GM18858 (cell line): ENCODE data around the gene MAP3K7CL.

Source experiments
- ATAC-seq: cut with Tn5 transposase; IDR thresholded peaks from one replicate; pipeline ENCODE4 v1.9.1; 2021; ENCODE audit not compliant: unreplicated experiment

The MAP3K7CL gene

DNA sequence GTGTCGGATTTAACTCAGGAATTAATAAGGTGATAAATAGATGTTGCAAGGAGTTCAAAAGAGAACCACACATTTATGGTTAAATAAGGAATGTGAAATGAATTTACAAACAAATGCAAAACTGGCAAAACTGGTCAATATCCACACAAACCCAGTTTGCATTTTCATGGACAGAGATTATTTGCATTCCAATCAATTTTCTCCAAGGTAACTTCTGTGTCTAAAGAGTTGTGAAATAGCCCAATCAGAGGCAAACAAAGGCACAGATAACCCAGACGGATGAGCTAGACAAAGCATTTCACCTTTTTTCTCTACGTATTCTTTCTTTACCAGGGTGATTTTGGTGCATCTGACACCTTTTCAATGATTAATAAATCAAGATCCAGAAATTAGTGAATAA lies 63.9 kb downstream of the MAP3K7CL start:
- ATAC-seq: no peak

DNA sequence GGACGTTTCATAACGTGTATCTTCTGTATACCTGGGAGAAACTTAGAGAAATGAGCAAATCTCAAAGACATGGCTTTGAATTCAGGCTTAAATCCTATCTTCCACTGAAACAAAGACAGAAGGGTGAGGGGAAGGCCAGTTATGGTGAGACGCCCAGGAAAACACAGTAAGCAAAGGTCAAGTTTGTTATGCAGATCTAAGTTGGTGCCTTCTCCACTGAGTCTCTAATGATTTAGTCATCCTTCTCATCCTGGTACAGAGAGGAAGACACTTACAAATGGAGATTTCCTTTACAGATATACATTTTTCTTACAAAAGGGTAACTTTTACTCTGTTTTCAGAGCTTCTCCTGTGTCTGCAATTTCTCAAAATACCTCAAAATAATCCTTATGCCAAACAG lies 64.4 kb downstream of the MAP3K7CL start:
- no peak for ATAC-seq

DNA sequence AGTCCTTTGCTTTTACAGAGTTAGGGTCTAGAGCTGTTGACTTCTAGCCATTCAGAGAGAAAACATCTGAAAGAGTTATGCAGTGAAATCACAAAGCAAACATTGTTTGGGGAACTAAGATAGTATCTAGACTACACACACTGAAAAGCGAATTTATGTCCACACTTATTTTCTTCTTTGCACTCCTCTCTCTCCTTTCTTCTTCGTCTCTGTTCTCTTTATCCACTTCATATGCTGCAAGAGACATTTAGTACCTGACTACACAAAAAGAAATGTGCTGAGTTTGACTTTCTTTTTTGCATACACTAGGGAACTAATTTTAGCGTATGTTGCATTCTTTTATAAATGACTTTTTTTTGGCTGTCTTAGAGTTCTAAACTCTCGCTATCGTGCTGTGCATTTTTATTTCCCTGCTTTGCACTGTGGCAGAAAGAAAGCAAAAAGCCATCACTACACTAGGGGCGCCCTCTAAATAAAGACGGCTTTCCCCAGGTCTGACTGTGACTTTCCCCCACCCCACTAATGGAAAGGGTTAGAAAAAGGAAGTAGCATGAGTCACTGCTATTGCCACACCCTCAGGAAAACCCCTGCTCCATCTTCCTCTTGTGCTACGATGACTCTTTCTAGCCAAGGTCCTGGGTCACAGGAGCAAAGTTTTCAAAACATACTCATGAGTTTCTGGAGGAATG lies 65.7 kb downstream of the MAP3K7CL start:
- peak; percentile 96 for ATAC-seq

DNA sequence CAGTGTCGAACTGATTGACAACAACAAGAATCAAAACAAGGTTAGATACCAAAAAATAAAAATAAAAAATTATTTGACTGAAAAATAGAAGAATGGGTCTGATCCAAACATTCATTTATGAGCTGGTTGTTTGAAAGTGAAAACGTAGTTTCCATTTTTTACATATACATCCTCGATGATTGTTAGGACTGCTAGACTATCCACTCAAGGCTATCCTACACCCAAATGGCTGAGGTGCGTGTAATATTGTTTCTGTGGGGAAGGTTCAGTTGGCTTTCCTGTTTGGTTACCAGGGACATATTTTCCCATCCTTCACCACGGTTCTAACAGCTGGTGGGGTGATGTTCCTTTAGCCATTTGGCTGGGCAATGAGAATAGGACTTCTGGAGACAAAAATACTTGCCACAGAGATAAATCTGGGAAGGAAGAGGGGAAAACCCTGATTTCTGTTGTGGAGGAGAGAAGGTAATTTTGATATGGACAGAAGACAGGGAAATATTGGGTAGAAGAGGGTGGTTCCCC lies 66.3 kb downstream of the MAP3K7CL start:
- ATAC-seq: peak; percentile 19

DNA sequence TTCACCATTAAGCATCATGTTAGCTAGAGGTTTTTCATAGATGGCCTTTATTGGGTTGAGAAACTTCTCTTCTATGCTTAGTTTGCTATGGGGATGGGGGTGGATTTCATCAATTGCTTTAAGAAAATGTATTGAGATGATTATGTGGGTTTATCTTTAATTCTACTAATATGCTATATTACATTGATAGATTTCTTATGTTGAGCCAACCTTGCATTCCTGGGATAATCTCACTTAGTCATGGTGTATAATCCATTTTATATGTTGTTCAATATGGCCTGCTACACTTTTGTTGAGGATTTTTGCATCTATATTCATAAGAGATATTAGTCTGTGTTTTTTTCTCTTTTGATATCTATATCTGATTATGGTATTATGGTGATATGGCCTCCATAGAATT lies 70.7 kb downstream of the MAP3K7CL start:
- no peak for ATAC-seq

DNA sequence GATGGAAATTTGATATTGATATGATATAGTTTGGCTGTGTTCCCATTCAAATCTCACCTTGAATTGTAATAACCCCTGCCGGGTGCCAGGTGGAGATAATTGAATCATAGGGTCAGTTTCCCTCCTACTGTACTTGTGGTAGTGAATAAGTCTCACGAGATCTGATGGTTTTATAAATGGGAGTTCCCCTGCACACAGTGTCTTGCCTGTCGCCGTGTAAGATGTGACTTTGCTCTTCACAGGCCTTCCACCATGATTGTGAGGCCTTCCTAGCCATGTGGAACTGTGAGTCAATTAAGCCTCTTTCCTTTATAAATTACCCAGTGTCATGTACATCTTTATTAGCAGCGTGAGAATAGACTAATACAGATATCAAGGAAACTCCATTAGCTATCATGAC lies 74.6 kb downstream of the MAP3K7CL start:
- ATAC-seq: no peak

DNA sequence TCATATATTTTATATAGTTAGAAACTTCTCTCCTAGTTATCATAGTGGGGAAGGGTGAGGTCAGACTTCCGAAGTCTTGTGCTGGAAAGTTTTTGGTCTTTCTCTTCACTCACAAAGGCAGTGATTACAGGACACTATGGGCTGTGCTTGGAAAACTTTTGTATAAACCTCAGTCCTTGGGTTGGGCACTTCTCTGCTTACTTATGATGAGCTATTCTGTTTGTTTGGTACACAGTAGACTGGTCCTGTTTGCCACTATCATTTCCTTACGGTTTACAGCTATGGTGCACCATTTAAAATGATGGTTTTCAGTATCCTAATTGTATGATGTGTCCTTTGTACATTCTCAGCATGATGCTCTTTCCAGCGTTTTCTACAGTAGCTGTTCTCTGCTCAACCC lies 75.5 kb downstream of the MAP3K7CL start:
- ATAC-seq: no peak

DNA sequence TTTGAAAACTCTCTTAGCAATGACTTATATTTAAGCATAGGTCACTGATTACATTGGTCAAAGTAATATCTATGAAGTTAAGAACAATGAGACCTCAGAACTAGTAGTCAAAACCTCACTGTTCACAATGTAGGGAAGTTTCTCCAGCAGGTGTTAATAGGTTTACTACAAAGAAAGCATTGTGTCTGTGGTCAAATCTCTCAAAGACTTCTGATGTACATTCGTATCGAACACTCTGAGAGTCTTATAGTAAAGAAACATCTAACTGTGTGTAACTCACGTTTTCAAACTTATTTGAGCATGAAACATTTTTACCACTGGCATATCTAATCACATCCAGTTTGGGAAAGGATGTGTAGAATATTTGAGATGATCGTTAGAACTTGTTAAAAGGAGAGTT lies 76.0 kb downstream of the MAP3K7CL start:
- ATAC-seq: no peak

DNA sequence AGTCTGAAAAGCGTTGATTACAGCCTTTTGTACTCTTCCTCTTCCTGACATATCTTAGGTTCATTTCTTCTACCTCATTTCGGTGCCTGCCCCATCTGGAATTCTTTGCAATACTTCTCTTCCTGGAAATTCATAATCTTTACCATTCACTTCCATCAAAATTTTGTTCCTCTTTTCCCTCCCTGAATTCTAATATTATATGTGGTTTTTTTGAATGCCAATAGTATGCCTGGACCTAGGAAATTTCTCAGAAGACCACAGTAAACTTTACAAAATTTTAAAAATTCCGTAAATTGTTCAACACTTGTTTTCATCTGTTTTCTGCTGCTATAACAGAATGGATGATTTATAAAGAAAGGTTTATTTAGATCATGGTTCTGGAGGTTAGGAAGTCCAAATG lies 76.8 kb downstream of the MAP3K7CL start:
- no peak for ATAC-seq

DNA sequence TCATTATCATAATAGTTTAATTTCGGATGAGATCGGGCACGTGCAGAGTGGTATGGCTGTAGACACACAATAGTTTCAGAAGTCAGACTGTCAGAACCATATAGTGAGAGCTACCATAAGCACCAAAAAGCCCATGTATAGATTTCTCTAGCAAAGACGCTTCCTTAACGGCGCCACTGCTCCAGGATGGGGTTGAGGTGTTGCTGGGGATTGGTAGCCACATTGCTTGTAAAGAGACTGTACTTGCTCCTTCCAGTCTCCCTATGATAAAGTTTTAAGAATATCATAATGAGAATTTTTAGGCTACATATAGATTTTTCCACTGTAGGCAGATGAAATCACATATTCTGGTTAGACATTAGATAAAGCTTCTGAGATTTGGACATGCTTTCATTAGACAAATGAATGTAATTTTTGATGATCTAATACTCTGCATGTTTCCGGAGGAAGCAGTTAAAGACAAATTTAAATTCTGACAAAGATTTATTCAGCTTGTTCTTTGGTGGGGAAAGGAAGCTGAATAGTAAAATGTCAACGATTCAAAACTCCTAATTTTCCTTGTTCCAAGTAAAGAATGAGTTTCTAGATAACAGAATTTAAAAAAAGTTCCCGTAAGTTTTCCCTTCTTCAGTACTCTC lies 77.7 kb downstream of the MAP3K7CL start:
- ATAC-seq: no peak

DNA sequence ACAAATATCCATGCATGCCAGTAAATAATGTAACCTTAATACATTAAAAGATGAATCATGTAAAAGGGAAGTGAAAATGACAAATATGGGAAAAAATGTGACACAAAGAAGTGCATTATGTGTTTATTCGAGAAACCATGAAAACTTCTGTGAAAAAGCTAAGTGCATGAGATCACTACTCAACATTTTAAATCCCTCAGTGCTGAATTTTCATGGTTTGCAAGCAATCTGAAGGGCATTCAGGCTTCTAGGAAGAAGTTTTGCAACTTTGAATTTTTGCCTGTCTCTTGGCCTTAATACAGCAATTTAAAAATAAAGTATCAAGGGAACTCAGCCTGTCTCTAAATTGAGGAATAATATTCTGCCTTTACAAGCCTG lies 78.2 kb downstream of the MAP3K7CL start:
- no peak for ATAC-seq

DNA sequence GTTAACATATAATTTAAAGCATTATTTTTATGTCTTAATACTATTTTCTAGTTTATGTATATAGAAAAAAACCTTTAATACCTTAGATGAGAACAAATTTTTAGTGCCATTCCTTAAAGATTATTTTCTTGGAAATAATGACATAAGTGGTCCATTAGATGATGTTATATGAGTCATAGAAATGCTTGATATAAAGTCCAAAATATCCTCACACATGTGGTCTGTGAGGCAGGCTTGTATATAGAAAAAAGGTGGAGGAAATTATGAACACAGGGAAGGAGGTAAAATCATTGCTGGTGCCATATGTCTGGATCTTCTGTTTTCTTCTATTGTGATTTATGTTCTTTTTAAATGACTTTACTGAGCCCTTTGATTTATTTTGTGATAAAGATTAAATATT lies 79.3 kb downstream of the MAP3K7CL start:
- ATAC-seq: no peak

DNA sequence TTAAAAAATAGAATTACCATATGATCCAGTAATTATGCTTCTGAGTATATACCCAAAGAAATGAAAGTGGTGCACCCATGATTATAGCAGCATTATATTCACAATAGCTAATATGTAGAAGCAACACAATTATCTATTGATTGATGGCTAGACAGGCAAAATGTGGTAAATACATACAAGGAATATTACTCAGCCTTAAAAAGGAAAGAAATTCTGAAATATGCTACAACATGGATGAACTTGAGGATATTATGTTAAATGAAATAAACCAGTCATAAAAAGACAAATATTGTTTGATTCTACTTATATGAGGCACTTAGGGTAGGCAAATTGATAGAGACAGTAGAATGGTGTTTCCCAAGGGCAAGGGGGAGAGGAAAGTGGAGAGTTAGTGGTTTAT lies 80.8 kb downstream of the MAP3K7CL start:
- no peak for ATAC-seq

DNA sequence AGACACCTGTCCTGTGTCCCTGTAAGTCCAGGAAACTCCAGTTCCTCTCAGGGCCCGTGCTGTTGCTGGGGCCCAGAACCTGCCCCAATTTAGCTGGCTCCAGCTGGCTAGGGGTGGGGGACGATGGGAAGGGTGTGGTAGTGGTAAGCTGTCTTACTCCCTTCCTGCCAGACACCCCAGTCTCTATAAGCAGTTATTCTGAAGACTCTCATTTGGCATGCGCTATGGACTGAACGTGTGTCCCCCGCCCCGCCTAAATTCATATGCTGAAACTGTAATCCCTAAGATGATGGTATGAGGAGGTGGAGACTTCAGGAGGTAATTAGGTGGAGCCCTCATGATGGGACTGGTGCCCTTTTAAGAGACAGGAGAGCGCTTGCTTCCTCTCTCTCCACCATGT lies 82.0 kb downstream of the MAP3K7CL start:
- no peak for ATAC-seq

DNA sequence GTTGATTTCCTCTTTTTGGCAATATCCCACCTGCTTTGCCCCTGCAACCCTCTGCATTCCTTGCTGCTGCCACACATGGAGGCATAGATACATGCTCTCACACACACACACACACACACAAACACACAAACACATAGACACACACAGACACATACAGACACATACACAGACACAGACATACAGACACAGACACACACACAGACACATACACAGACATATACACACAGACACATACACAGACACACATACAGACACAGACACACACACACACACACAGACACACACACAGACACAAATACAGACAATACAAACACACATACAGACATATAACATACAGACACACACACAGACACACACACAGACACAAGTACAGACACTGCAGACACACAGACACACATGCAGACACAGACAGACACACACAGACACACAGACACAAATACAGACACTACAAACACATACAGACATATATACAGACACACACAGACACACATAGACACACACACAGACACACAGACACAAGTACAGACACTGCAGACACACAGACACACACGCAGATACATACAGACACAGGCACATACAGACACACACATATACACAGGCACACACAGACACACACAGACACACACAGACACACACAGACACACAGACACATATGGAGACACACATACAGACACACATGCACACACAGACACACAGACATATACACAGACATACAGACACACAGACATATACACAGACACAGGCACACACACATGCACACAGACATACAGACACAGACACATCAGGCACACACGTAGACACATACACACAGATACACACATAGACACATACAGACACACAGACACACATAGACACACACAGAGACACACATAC lies 83.3 kb downstream of the MAP3K7CL start:
- no peak for ATAC-seq

DNA sequence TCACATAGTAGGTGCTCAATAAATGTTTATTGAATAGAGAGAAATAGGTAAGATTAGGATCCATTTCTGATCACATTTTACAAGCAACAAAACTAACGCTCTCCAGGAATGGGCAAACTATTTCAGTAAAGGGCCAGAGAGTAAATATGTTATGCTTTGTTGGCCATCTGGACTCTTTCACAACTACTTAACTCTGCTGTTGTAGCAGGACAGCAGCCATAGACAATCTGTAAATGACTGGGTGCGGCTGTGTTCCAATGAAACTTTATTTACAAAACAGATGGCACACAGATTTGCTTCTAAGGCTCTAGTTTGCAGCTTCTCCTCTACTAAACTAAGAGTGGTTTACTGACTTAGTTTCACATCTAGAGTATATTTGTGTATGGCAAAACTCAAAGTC lies 85.3 kb downstream of the MAP3K7CL start:
- no peak for ATAC-seq

DNA sequence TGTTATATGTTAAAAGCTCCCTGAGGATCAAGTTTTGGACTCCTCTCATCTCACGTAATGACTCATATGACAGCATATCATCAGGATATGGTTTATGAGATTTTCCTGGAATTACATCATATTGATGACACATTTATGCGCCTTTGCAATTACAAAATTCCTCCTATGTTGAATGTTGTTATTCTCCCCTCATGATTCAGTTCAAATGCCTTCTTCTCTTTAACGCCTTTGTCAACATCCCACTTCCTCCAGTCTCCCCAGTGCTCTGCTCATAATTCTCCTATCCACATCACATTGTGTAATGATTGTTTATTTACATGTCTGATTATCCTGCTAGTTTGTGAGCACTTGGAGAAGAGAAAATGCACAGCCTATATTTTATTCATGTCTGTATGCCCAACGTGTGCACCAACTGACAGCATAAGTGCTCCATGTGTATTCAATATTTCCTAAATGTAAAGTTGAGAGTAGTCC lies 87.4 kb downstream of the MAP3K7CL start:
- no peak for ATAC-seq

DNA sequence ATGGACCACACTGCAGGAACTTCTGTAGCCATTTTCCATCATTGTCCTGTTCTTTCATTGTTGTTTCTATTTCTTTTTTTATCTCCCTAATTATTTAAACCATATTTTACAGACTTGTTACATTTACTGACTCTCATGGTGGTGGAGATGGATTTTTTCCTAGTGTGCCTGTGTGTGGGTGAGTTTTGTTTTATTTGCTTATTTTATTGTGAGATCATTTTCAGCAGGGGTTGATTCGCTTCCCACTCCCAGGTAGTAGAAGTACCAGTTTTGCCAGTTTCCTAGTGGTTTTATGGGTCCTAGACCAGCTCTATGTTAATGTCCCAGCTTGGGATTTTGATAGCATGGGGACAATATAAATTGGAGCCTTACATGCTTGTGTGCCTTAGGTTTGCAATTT lies 88.3 kb downstream of the MAP3K7CL start:
- no peak for ATAC-seq

DNA sequence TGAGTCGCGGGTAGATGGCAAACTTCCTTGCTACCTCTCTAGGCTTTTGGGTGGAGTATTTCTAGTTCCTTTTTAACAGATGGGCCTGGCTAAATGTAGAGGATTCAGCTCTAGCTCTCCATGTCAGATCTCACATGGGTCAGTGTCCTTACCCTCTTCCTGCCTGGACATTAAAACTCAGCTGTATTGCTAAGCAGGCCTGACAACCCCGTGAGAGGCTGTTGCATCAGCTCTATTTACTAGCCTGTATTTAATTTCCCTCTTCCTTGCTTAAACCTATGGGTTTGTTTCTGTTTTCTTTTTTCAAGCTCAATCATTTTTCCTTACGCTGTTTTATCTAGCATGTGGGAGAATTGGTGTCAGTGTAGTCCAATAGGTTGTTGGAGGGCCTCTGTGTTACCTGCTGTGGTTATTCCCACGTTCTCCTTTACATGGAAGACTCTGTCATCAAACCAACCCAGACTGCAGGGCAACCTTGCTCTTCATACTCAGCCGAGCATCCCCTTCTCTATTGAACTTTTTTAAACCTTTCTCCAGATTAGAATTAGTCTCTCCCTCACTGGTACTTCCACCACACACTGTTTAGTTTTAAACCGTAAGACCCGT lies 88.8 kb downstream of the MAP3K7CL start:
- no peak for ATAC-seq

DNA sequence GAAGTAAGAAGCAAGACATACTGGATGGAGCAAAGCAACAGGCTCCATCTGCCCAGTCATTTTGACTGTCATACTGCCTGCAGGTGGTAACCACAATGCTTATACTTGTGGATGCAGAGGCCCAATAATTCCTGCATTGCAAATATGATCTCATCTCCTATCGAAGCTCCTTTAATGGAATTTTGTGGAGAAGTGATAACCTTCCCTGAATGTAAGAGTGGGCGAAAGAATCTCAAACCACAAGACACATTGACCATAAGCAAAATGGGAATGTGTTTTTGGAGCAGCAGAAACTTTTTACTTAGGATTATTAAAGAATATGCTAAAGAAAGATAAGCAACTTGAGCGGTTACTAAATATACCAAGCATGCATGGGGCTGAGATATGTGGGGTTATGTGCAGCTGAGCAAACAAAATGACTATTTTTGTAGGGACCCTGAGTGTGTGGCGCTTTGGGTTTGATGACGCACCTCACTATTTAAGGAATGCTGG lies 90.9 kb downstream of the MAP3K7CL start:
- no peak for ATAC-seq

DNA sequence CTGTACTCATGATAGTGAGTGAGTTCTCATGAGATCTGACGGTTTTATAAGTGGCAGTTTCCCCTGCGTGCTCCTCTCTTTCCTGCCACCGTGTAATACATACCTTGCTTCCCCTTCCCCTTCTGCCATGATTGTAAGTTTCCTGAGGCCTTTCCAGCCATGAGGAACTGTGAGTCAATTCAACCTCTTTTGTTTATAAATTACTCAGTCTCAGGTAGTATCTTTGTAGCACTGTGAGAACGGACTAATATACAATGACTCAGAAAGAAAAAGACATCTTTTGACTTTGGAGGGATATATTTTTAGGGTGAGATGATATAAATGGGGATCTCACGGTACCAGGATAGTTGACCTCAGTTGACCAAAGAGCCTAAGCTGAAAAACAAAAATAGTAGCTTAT lies 93.6 kb downstream of the MAP3K7CL start:
- ATAC-seq: peak; percentile 52
